Activated naive CD8-positive, alpha-beta T cell treated with anti-CD3 and anti-CD28 coated beads for 36 hours (primary cell): ENCODE measurements around the gene KCNQ1. TPM values are rescaled to one million over a fixed set of nuclear protein-coding genes. Genes with fewer than 3 reads are reported as not detected.
A peak's percentile ranks its signal among the peaks of the same experiment; 100 is the strongest.

Experiments used
- DNase-seq: peaks from one replicate; pipeline ENCODE4 v3.0.0; 2021
- H3K27ac Mint-ChIP-seq: one replicate; pipeline ENCODE4 v1.8.0; 2022; ENCODE audit warnings: mild to moderate bottlenecking, moderate library complexity, mixed read lengths
- H3K27me3 Mint-ChIP-seq: one replicate; pipeline ENCODE4 v1.8.0; 2022; ENCODE audit warnings: mild to moderate bottlenecking, mixed read lengths
- H3K36me3 Mint-ChIP-seq: one replicate; pipeline ENCODE4 v1.8.0; 2021; ENCODE audit warnings: mild to moderate bottlenecking, mixed read lengths
- H3K4me1 Mint-ChIP-seq: one replicate; pipeline ENCODE4 v1.8.0; 2021; ENCODE audit warnings: mixed read lengths
- H3K4me3 Mint-ChIP-seq: one replicate; pipeline ENCODE4 v1.8.0; 2022; ENCODE audit warnings: mild to moderate bottlenecking, moderate library complexity, mixed read lengths
- H3K9me3 Mint-ChIP-seq: one replicate; pipeline ENCODE4 v1.8.0; 2022; ENCODE audit warnings: mixed read lengths
- total RNA-seq, 2 experiments: library from RNA; stranded (reverse); gene quantifications; one replicate each; pipeline ENCODE4 v1.2.3, GENCODE V29; 2021

Gene KCNQ1
- total RNA-seq, 2 experiments from 2014 or later = 6.7 to 9.6 TPM

GRCh38 chr11:2828585-2829330 is 383.9 kb downstream of the KCNQ1 start:
- no peaks in the 10 kb centered on the region for H3K27me3 Mint-ChIP-seq
- no peak overlapping the region for H3K4me3 Mint-ChIP-seq
- H3K9me3 Mint-ChIP-seq = peaks cover 21% of the 10 kb centered on the region
- no peaks in the 10 kb centered on the region for H3K4me1 Mint-ChIP-seq
- DNase-seq = no peak
- peaks cover 20% of the 10 kb centered on the region for H3K36me3 Mint-ChIP-seq
- H3K27ac Mint-ChIP-seq = no peak overlapping the region

GRCh38 chr11:2830030-2830812 is 385.4 kb downstream of the KCNQ1 start:
- H3K36me3 Mint-ChIP-seq = peaks cover 18% of the 10 kb centered on the region
- H3K27ac Mint-ChIP-seq = no peak overlapping the region
- no peak for DNase-seq
- no peak overlapping the region for H3K4me3 Mint-ChIP-seq
- H3K4me1 Mint-ChIP-seq = no peaks in the 10 kb centered on the region
- H3K9me3 Mint-ChIP-seq = peaks cover 21% of the 10 kb centered on the region
- H3K27me3 Mint-ChIP-seq = no peaks in the 10 kb centered on the region

- peaks cover 18% of the 10 kb centered on the region for H3K36me3 Mint-ChIP-seq
- no peak for DNase-seq
- no peaks in the 10 kb centered on the region for H3K27me3 Mint-ChIP-seq
- peaks cover 21% of the 10 kb centered on the region for H3K9me3 Mint-ChIP-seq
- H3K4me1 Mint-ChIP-seq = no peaks in the 10 kb centered on the region
- no peak overlapping the region for H3K27ac Mint-ChIP-seq
- H3K4me3 Mint-ChIP-seq = no peak overlapping the region
Measured at GRCh38 chr11:2830886-2831285, 386.1 kb downstream of the KCNQ1 start.

- no peaks in the 10 kb centered on the region for H3K4me1 Mint-ChIP-seq
- DNase-seq = no peak
- no peak overlapping the region for H3K27ac Mint-ChIP-seq
- peaks cover 20% of the 10 kb centered on the region for H3K9me3 Mint-ChIP-seq
- no peaks in the 10 kb centered on the region for H3K27me3 Mint-ChIP-seq
- H3K36me3 Mint-ChIP-seq = peaks cover 16% of the 10 kb centered on the region
- H3K4me3 Mint-ChIP-seq = no peak overlapping the region
Measured at GRCh38 chr11:2831781-2832532, 387.1 kb downstream of the KCNQ1 start.

GRCh38 chr11:2832533-2833020 is 387.8 kb downstream of the KCNQ1 start:
- no peak overlapping the region for H3K27ac Mint-ChIP-seq
- DNase-seq = no peak
- H3K4me3 Mint-ChIP-seq = no peak overlapping the region
- no peaks in the 10 kb centered on the region for H3K4me1 Mint-ChIP-seq
- peaks cover 15% of the 10 kb centered on the region for H3K36me3 Mint-ChIP-seq
- peaks cover 18% of the 10 kb centered on the region for H3K9me3 Mint-ChIP-seq
- no peaks in the 10 kb centered on the region for H3K27me3 Mint-ChIP-seq

GRCh38 chr11:2833051-2833715 is 388.4 kb downstream of the KCNQ1 start:
- no peak for DNase-seq
- Mint-ChIP-seq H3K4me3 (no peak overlapping the region), H3K27ac (no peak overlapping the region), H3K36me3 (peaks cover 9% of the 10 kb centered on the region), H3K9me3 (peaks cover 12% of the 10 kb centered on the region), H3K27me3 (no peaks in the 10 kb centered on the region), H3K4me1 (no peaks in the 10 kb centered on the region)

GRCh38 chr11:2833716-2834502 is 389.1 kb downstream of the KCNQ1 start:
- Mint-ChIP-seq H3K9me3 (peaks cover 6% of the 10 kb centered on the region), H3K36me3 (peaks cover 3% of the 10 kb centered on the region), H3K27ac (no peak overlapping the region), H3K27me3 (no peaks in the 10 kb centered on the region), H3K4me1 (no peaks in the 10 kb centered on the region), H3K4me3 (no peak overlapping the region)
- DNase-seq = no peak

GRCh38 chr11:2834503-2835273 is 389.9 kb downstream of the KCNQ1 start:
- Mint-ChIP-seq H3K27me3 (no peaks in the 10 kb centered on the region), H3K9me3 (no peaks in the 10 kb centered on the region), H3K27ac (no peak overlapping the region), H3K36me3 (no peaks in the 10 kb centered on the region), H3K4me3 (no peak overlapping the region), H3K4me1 (no peaks in the 10 kb centered on the region)
- DNase-seq = no peak

GRCh38 chr11:2835296-2835695 is 390.5 kb downstream of the KCNQ1 start:
- Mint-ChIP-seq H3K4me3 (no peak overlapping the region), H3K4me1 (no peaks in the 10 kb centered on the region), H3K36me3 (no peaks in the 10 kb centered on the region)

GRCh38 chr11:2835751-2836150 is 390.9 kb downstream of the KCNQ1 start:
- no peaks in the 10 kb centered on the region for H3K4me1 Mint-ChIP-seq
- DNase-seq = no peak
- no peak overlapping the region for H3K27ac Mint-ChIP-seq
- H3K27me3 Mint-ChIP-seq = no peaks in the 10 kb centered on the region
- no peaks in the 10 kb centered on the region for H3K36me3 Mint-ChIP-seq
- H3K9me3 Mint-ChIP-seq = no peaks in the 10 kb centered on the region
- H3K4me3 Mint-ChIP-seq = no peak overlapping the region

More at GRCh38 chr11:2835296-2835695, 390.5 kb downstream of the KCNQ1 start:
- H3K27ac Mint-ChIP-seq = peak overlapping the region; percentile 23
- no peaks in the 10 kb centered on the region for H3K27me3 Mint-ChIP-seq
- no peaks in the 10 kb centered on the region for H3K9me3 Mint-ChIP-seq
- no peak for DNase-seq

GRCh38 chr11:2836315-2837095 is 391.7 kb downstream of the KCNQ1 start:
- Mint-ChIP-seq H3K36me3 (no peaks in the 10 kb centered on the region), H3K9me3 (no peaks in the 10 kb centered on the region), H3K4me3 (no peak overlapping the region), H3K27me3 (no peaks in the 10 kb centered on the region), H3K27ac (no peak overlapping the region), H3K4me1 (no peaks in the 10 kb centered on the region)
- no peak for DNase-seq

GRCh38 chr11:2837096-2837601 is 392.3 kb downstream of the KCNQ1 start:
- no peaks in the 10 kb centered on the region for H3K36me3 Mint-ChIP-seq
- H3K9me3 Mint-ChIP-seq = no peaks in the 10 kb centered on the region
- no peak for DNase-seq
- no peak overlapping the region for H3K4me3 Mint-ChIP-seq
- no peak overlapping the region for H3K27ac Mint-ChIP-seq
- H3K4me1 Mint-ChIP-seq = no peaks in the 10 kb centered on the region
- H3K27me3 Mint-ChIP-seq = no peaks in the 10 kb centered on the region

- DNase-seq = no peak
Measured at GRCh38 chr11:2837651-2838050, 392.8 kb downstream of the KCNQ1 start.

More at GRCh38 chr11:2837651-2838050, 392.8 kb downstream of the KCNQ1 start:
- Mint-ChIP-seq H3K9me3 (no peaks in the 10 kb centered on the region), H3K4me1 (no peaks in the 10 kb centered on the region), H3K27ac (no peak overlapping the region), H3K27me3 (no peaks in the 10 kb centered on the region), H3K4me3 (no peak overlapping the region), H3K36me3 (no peaks in the 10 kb centered on the region)
